ENCODE measurements around the gene SLC25A44.

Gene SLC25A44

GRCh38 chr1:156241311-156241811 is 47.5 kb downstream of the SLC25A44 start:
- DNase-seq (ENCODE audit: low read depth in 2 of 2): no peak

GRCh38 chr1:156241926-156242325 is 48.0 kb downstream of the SLC25A44 start, which contains the start of gene BGLAP:
Gene BGLAP (plus strand): TSS chr1:156242184. CDS start chr1:156242232, 48 bp downstream.
- DNase-seq (ENCODE audit: low read depth in 2 of 2): no peak

DNA sequence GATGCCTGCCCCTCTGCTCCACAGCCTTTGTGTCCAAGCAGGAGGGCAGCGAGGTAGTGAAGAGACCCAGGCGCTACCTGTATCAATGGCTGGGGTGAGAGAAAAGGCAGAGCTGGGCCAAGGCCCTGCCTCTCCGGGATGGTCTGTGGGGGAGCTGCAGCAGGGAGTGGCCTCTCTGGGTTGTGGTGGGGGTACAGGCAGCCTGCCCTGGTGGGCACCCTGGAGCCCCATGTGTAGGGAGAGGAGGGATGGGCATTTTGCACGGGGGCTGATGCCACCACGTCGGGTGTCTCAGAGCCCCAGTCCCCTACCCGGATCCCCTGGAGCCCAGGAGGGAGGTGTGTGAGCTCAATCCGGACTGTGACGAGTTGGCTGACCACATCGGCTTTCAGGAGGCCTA is 48.8 kb downstream of the SLC25A44 start:
- DNase-seq (ENCODE audit: low read depth in 2 of 2): no peak

DNA sequence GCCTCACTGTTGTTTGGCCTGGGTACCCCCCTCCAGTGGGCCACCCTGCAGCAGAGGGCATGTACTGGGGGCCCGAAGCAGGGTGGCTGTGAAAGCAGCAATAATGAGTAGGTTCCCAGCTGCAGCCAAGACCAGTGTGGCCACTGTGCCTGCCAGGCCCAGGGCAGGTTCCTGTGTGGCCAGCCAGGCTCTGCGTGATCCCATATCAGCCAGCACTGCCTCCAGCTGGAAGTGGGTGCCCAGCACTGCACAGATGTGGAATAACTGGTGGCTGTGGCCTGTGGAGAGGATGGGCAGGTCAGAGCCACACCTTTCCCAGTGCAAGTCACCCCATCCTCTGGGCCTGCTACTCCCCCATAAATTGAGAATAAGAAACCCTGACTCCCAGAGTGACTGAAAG is 50.2 kb downstream of the SLC25A44 start:
- DNase-seq (ENCODE audit: low read depth in 2 of 2): no peak

DNA sequence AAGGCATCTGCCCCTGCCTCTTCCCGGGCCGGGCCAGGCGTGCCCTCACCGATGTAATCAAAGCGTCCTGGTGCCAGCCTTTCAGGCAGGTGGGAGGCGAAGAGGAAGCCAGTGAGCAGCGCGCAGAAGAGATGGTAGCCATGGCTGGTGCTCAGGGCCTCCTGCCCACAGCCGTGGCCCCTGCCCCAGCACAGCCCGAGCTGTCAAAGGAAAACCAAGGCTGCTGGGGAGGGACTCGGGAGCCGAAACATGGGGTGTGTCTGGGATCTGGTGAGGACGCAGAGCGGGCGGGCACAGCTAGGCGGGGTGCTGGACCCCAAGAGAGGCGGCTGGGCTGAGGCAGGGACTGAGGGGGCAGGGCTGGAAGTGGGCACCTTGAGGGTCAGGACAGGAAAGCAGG is 50.8 kb downstream of the SLC25A44 start:
- DNase-seq (ENCODE audit: low read depth in 2 of 2): no peak

DNA sequence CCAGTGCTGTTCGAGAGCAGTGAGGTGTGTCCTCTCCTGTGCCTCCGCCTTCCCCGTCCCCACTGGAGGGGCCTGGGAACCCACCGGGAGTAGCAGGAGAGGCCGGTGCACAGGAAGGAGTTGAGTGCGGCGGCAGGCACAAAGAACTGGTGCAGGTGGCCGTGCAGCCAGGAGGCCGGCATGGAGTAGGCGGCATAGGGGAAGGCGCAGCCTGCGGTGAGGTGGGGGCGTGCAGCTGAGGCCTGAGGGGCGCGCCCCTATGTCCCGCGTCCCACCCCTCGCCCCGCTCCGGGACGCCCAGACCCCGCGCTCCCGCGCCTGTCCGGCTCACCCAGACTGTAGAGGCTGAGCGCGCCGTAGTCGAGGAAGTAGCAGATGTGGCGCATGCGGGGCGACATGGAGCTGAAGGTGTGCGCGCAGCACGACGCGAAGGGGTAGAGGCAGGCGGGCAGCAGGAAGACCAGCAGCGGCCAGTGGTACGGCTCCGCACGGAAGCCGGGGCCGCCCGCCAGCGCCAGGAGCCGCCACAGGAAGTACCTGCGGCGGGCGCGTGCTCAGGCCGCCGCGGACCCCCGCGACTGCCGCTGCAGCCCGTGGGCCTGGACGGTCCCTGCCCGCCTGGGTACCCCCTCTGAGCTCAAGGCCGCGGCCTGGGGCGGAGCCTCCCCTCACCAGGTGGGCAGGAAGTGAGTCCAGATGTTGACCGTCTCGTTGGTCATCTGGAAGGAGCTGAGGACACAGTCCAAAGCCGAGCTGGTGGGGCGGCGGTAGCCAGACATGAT is 51.7 kb downstream of the SLC25A44 start:
- DNase-seq (ENCODE audit: low read depth in 2 of 2): peak in 1 of 2 donors; percentile 22

DNA sequence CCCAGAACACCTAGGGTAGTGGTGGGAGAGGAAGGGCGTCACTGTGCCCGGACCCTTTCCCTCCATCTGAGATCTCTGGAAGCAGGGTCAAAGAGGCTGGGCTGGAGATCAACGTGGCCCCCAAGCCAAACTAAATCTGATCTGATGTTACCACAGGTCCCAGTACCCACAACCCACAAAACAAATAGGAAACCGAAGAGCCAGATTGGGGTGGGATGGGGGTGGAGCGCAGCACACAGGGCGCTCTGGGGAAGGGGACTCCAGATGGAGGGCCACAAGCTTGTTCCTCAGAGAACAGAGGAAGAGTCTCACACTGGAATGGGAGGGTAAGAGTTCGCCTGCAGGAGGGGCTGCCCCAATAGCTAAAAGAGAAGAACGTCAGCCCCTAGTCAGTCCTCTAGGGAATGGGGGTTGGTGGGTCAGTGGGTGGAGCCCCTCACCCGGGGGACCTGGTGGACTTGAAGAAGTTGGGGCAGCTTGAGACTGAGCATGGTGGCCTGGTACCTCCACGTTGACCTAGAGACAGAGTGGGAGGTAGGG is 52.4 kb downstream of the SLC25A44 start:
- DNase-seq (ENCODE audit: low read depth in 2 of 2): no peak

- DNase-seq (ENCODE audit: low read depth in 2 of 2): no peak
Observed at GRCh38 chr1:156246781-156247459, 53.0 kb downstream of the SLC25A44 start.

GRCh38 chr1:156247460-156248322 is 53.8 kb downstream of the SLC25A44 start, which contains the start of gene PAQR6:
Gene PAQR6 (minus strand): TSS chr1:156248056. CDS start chr1:156246731, 1,325 bp downstream.
- DNase-seq (ENCODE audit: low read depth in 2 of 2): no peak

DNA sequence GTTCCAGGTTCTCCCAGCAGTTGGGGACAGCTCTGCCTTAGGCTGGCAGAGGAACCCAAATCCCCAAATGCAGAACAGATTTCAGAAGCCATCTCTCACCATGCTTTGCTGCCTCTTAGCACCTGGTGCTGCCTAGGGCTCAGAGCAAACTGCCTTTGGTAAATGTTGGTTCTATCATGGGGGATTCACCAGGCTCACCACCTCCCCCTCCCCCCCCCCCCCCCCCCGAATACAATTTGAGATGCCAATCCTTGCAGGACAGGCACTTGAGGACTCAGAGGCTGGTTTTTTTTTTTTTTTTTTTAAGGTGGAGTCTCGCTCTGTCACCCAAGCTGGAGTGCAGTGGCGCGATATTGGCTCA is 54.4 kb downstream of the SLC25A44 start:
- DNase-seq (ENCODE audit: low read depth in 2 of 2): no peak

- no peak for DNase-seq (ENCODE audit: low read depth in 2 of 2)
Observed at GRCh38 chr1:156249593-156249992, 55.7 kb downstream of the SLC25A44 start.

DNA sequence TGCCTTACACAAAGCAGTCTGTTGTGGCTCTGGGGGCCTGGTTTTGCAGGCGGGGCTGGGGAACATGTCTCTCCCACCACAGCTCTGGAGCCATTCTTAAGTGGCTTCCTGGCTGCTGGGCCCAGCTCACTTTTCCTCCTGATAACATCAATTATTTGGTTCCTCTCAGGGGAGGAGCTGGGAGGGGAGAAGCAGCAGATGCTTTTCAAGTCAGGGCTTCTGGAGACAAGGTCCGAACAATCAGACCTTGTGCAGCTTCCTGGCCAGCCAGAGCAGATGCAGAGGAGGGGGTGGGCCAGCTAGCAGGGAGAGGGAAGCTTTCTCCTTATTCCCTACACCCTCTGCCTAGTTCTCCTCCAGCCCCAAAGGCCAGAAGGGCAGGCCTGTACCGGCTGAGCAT is 57.6 kb downstream of the SLC25A44 start:
- no peak for DNase-seq (ENCODE audit: low read depth in 2 of 2)

- DNase-seq (ENCODE audit: low read depth in 2 of 2): no peak
Observed at GRCh38 chr1:156253634-156254033, 59.7 kb downstream of the SLC25A44 start.

DNA sequence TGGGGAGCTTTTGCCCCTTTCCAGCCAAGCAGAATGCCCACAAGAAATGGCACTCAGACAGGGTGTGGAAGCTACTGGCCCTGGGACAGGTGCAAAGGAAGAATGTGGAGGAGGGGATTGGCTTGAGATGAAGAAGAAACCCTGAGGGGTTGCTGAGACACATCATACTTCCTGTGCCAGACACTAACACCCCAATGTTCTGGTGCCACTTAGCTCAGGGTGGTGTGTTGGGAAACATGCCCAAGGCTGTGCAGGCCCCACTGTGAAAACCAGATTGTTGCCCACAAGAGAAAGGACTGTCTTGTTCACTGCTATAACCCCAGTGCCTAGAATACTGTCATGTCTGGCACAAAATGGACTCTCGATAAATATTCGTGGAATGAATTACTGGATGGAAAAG is 63.8 kb downstream of the SLC25A44 start:
- no peak for DNase-seq (ENCODE audit: low read depth in 2 of 2)

GRCh38 chr1:156258859-156259258 is 65.0 kb downstream of the SLC25A44 start:
- DNase-seq (ENCODE audit: low read depth in 2 of 2): no peak

- DNase-seq (ENCODE audit: low read depth in 2 of 2): no peak
Observed at GRCh38 chr1:156259805-156260204, 65.9 kb downstream of the SLC25A44 start.

GRCh38 chr1:156260896-156261295 is 67.0 kb downstream of the SLC25A44 start:
- DNase-seq (ENCODE audit: low read depth in 2 of 2): no peak
